Measurements from ENCODE around the gene FBXO47. TPM values are rescaled to one million over a fixed set of nuclear protein-coding genes. Genes with fewer than 3 reads are reported as not detected.

The FBXO47 gene
- total and polyA plus RNA-seq, 3 donors from 2014 or later = 5.8 to 11.6 (median 6.3) TPM

- Histone ChIP-seq H3K9me3 (no peaks in the 10 kb centered on the region), H3K27me3 (no peaks in the 10 kb centered on the region), H3K4me1 (peaks cover 4% of the 10 kb centered on the region), H3K4me3 (no peak overlapping the region), H3K27ac (no peak overlapping the region), H3K36me3 (ENCODE audit: low read depth, missing control alignments) (no peaks in the 10 kb centered on the region)
- no peak for DNase-seq
- no peak for TF ChIP-seq CTCF (IDR thresholded peaks at IDR 0.05)
- TF ChIP-seq POLR2A (IDR thresholded peaks at IDR 0.05) = no peak
- intact Hi-C loops (cut with DNase I; ENCODE audit: low total_unique reads) = no loop called here
- 91 to 94% methylated on average over 5 of the region's 5 CpGs for WGBS, 2 donors
Observed at GRCh38 chr17:38996660-38997337, 29.6 kb upstream of the FBXO47 start.

- intact Hi-C loops (cut with DNase I; ENCODE audit: low total_unique reads) = no loop called here
- 30 to 63% methylated on average over 2 of the region's 2 CpGs for WGBS, 2 donors
- TF ChIP-seq CTCF (IDR thresholded peaks at IDR 0.05) (no peak), POLR2A (IDR thresholded peaks at IDR 0.05) (no peak)
- no peaks in the 10 kb centered on the region for H3K27me3 ChIP-seq
- H3K36me3 ChIP-seq (ENCODE audit: low read depth, missing control alignments) = no peaks in the 10 kb centered on the region
- no peak overlapping the region for H3K27ac ChIP-seq
- H3K9me3 ChIP-seq = no peaks in the 10 kb centered on the region
- H3K4me1 ChIP-seq = no peaks in the 10 kb centered on the region
- no peak overlapping the region for H3K4me3 ChIP-seq
- DNase-seq = no peak
Observed at GRCh38 chr17:38994026-38994425, 26.8 kb upstream of the FBXO47 start.

- TF ChIP-seq POLR2A (IDR thresholded peaks at IDR 0.05) = no peak
- TF ChIP-seq CTCF (IDR thresholded peaks at IDR 0.05) = no peak
- Histone ChIP-seq H3K4me3 (no peak overlapping the region), H3K4me1 (no peaks in the 10 kb centered on the region), H3K9me3 (no peaks in the 10 kb centered on the region), H3K36me3 (ENCODE audit: low read depth, missing control alignments) (no peaks in the 10 kb centered on the region), H3K27me3 (no peaks in the 10 kb centered on the region), H3K27ac (no peak overlapping the region)
- intact Hi-C loops (cut with DNase I; ENCODE audit: low total_unique reads) = loop anchor here (5.0 to 10.0 kb wide), 2 partner anchors 100 to 168 kb away; partner anchors contain the start of gene PLXDC1
- DNase-seq = no peak
- 88 to 93% methylated on average over 2 of the region's 2 CpGs for WGBS, 2 donors
Observed at GRCh38 chr17:38984666-38985065, 17.5 kb upstream of the FBXO47 start.

- Histone ChIP-seq H3K27ac (no peak overlapping the region), H3K4me3 (no peak overlapping the region), H3K36me3 (ENCODE audit: low read depth, missing control alignments) (no peaks in the 10 kb centered on the region), H3K9me3 (no peaks in the 10 kb centered on the region), H3K4me1 (no peaks in the 10 kb centered on the region), H3K27me3 (no peaks in the 10 kb centered on the region)
- peak; percentile 70 for DNase-seq
- intact Hi-C loops (cut with DNase I; ENCODE audit: low total_unique reads) = loop anchor here (5.0 to 10.0 kb wide), 2 partner anchors 102 to 169 kb away; partner anchors contain the start of gene PLXDC1
- TF ChIP-seq POLR2A (IDR thresholded peaks at IDR 0.05) (no peak), CTCF (IDR thresholded peaks at IDR 0.05) (peak; percentile 59 to 69 (median 68))
- 65 to 69% methylated on average over 11 of the region's 11 CpGs for WGBS, 2 donors
Observed at GRCh38 chr17:38982858-38983746, 15.9 kb upstream of the FBXO47 start.

Data from testis (tissue), 3 donors.